Uterus (tissue), 4 donors: ENCODE results near the gene SECTM1. TPM values are rescaled to one million over a fixed set of nuclear protein-coding genes. Genes with fewer than 3 reads are reported as not detected.
"Not testable (repeated sequence)": the region's sequence is repeated elsewhere in the genome, so short reads cannot be mapped to it uniquely, and the experiment has no call there.

Source experiments
- DNase-seq, 2 donors: peaks; one replicate each; pipeline ENCODE4 v3.0.0-alpha.2; 2019 to 2020
- H3K27ac ChIP-seq, 2 donors: fragments of 200-600 bp; sonication (generic); 1 replicate in 1 of 2; 2 replicates in 1 of 2; pipeline ENCODE4 v1.5.1; 2016 to 2018
- H3K27me3 ChIP-seq, 2 donors: fragments of 200-600 bp; sonication (generic); one replicate each; pipeline ENCODE4 v1.5.1; 2018 to 2019; ENCODE audit warnings: control low read depth in 1 of 2
- H3K36me3 ChIP-seq, 2 donors: fragments of 200-600 bp; sonication (generic); one replicate each; pipeline ENCODE4 v1.5.1; 2019; ENCODE audit warnings: control low read depth in 1 of 2
- H3K4me1 ChIP-seq, 2 donors: fragments of 200-600 bp; sonication (generic); one replicate each; pipeline ENCODE4 v1.5.1; 2018 to 2019; ENCODE audit warnings: control low read depth in 1 of 2
- H3K4me3 ChIP-seq, 2 donors: fragments of 200-600 bp; sonication (generic); 1 replicate in 1 of 2; 2 replicates in 1 of 2; pipeline ENCODE4 v1.5.1; 2018 to 2019; ENCODE audit warnings: mild to moderate bottlenecking in 1 of 2
- H3K9me3 ChIP-seq, 2 donors: fragments of 200-600 bp; sonication (generic); one replicate each; pipeline ENCODE4 v1.5.1; 2019; ENCODE audit warnings: control low read depth in 1 of 2
- POLR2A ChIP-seq, 2 donors: fragments of 450-650 bp; IDR thresholded peaks; one replicate each; pipeline ENCODE4 v1.6.1; 2016; ENCODE audit warnings: antibody characterized with exemption in 2 of 2, mild to moderate bottlenecking in 1 of 2, moderate library complexity in 1 of 2
- intact Hi-C: fragments of 100-400 bp; cut with DNase I; formaldehyde crosslinking; loops from one replicate; pipeline ENCODE4 v1.15.1; 2023; ENCODE audit warnings: low total_unique reads
- total RNA-seq, 4 donors: library from RNA; depleted of rRNA in 3 of 4; stranded (reverse); fragments of >200 nt in 3 of 4; gene quantifications; one replicate each; pipeline versions ENCODE4 v1.1.0 to v1.2.4, GENCODE V29; 2014 to 2023
- TF ChIP-seq, protein P1 (sequence below), 4 experiments: fragments of 200-600 bp in 2 of 4; fragments of 450-650 bp in 2 of 4; sonication (generic) in 2 of 4; IDR thresholded peaks; one replicate each; pipeline ENCODE4 v1.5.1; 2016 to 2019; ENCODE audit warnings: antibody characterized with exemption in 4 of 4, mild to moderate bottlenecking in 2 of 4, moderate library complexity in 1 of 4
- donor health status: DM: yes; HTN: yes; CAD: no.

Gene SECTM1
- total RNA-seq, 4 donors from 2014 or later, result 3.5 to 29.4 (median 9.0) TPM

- H3K36me3 ChIP-seq, result no peaks in the 10 kb centered on the region
- no peaks in the 10 kb centered on the region for H3K9me3 ChIP-seq
- no peak overlapping the region for H3K4me3 ChIP-seq
- peaks cover 4 to 15% of the 10 kb centered on the region in 2 donors for H3K27me3 ChIP-seq
- no peak for TF ChIP-seq POLR2A (IDR thresholded peaks at IDR 0.05)
- TF ChIP-seq, protein P1, sequence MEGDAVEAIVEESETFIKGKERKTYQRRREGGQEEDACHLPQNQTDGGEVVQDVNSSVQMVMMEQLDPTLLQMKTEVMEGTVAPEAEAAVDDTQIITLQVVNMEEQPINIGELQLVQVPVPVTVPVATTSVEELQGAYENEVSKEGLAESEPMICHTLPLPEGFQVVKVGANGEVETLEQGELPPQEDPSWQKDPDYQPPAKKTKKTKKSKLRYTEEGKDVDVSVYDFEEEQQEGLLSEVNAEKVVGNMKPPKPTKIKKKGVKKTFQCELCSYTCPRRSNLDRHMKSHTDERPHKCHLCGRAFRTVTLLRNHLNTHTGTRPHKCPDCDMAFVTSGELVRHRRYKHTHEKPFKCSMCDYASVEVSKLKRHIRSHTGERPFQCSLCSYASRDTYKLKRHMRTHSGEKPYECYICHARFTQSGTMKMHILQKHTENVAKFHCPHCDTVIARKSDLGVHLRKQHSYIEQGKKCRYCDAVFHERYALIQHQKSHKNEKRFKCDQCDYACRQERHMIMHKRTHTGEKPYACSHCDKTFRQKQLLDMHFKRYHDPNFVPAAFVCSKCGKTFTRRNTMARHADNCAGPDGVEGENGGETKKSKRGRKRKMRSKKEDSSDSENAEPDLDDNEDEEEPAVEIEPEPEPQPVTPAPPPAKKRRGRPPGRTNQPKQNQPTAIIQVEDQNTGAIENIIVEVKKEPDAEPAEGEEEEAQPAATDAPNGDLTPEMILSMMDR (IDR thresholded peaks at IDR 0.05), result no peak
- no peaks in the 10 kb centered on the region for H3K4me1 ChIP-seq
- intact Hi-C loops, result no loop called here
- H3K27ac ChIP-seq, result no peak overlapping the region
- no peak for DNase-seq
Measured at GRCh38 chr17:82377924-82378740, 44.6 kb upstream of the SECTM1 start.

GRCh38 chr17:82377294-82377693, 43.7 kb upstream of the SECTM1 start:
- H3K4me3 ChIP-seq, H3K9me3 ChIP-seq, intact Hi-C loops, H3K27ac ChIP-seq, DNase-seq, H3K36me3 ChIP-seq, H3K4me1 ChIP-seq: not testable (repeated sequence)
- H3K27me3 ChIP-seq, result peaks cover 4 to 15% of the 10 kb centered on the region in 2 donors

- no peak for DNase-seq
Measured at GRCh38 chr17:82376042-82376730, 42.6 kb upstream of the SECTM1 start.

DNA sequence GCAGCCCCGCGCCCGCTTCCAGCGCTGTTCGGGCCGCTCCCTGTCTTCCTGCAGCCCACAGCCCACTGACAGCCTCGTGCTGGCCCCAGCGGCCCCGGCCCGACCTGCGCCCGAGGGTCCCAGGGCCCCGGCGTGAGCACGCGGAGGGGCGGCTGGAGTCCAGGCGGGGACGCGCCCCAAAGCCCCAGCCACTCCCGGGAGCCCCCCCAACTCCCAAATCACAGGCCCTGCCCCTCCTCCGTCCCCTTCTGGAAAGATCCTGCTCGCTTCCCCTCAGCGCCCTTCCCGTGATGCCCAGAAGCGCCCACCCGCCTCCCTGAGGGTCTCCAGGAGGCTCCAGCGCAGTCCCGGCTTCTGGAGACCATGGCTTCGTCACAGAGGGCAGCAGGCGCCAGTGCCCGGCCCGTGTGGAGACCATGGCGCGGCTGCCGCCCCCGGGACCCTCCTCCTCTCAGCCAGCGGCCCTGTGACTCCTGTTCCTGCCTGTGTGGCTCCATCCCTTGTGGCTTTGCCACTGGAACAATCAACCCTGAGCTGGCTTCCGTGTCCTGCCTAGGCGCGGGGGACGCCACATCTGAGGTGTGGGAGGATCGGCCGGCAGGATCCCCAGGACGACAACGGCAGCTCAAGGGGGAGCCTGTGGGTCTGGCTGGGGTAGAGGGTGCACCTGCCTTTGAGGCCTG, 41.9 kb upstream of the SECTM1 start:
- intact Hi-C loops, result no loop called here
- Histone ChIP-seq H3K27ac (no peak overlapping the region), H3K27me3 (peaks cover 8 to 20% of the 10 kb centered on the region in 2 donors), H3K9me3 (no peaks in the 10 kb centered on the region), H3K4me3 (no peak overlapping the region), H3K36me3 (no peaks in the 10 kb centered on the region), H3K4me1 (peaks cover 0 to 8% of the 10 kb centered on the region in 2 donors)
- TF ChIP-seq POLR2A (IDR thresholded peaks at IDR 0.05), result no peak
- TF ChIP-seq, protein P1 (IDR thresholded peaks at IDR 0.05), result no peak
- DNase-seq, result no peak

More at GRCh38 chr17:82376042-82376730, 42.6 kb upstream of the SECTM1 start:
- TF ChIP-seq, protein P1 (IDR thresholded peaks at IDR 0.05), result no peak
- no peak for TF ChIP-seq POLR2A (IDR thresholded peaks at IDR 0.05)
- Histone ChIP-seq H3K4me1 (peaks cover 0 to 7% of the 10 kb centered on the region in 2 donors), H3K27me3 (peaks cover 4 to 20% of the 10 kb centered on the region in 2 donors), H3K36me3 (no peaks in the 10 kb centered on the region), H3K9me3 (no peaks in the 10 kb centered on the region), H3K27ac (no peak overlapping the region), H3K4me3 (no peak overlapping the region)
- intact Hi-C loops, result no loop called here

DNA sequence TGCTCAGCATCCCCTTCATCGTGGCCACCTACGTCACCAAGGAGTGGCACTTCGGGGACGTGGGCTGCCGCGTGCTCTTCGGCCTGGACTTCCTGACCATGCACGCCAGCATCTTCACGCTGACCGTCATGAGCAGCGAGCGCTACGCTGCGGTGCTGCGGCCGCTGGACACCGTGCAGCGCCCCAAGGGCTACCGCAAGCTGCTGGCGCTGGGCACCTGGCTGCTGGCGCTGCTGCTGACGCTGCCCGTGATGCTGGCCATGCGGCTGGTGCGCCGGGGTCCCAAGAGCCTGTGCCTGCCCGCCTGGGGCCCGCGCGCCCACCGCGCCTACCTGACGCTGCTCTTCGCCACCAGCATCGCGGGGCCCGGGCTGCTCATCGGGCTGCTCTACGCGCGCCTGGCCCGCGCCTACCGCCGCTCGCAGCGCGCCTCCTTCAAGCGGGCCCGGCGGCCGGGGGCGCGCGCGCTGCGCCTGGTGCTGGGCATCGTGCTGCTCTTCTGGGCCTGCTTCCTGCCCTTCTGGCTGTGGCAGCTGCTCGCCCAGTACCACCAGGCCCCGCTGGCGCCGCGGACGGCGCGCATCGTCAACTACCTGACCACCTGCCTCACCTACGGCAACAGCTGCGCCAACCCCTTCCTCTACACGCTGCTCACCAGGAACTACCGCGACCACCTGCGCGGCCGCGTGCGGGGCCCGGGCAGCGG, 41.2 kb upstream of the SECTM1 start:
- no peak for DNase-seq
- H3K36me3 ChIP-seq, result no peaks in the 10 kb centered on the region
- no peak for TF ChIP-seq POLR2A (IDR thresholded peaks at IDR 0.05)
- TF ChIP-seq, protein P1 (IDR thresholded peaks at IDR 0.05), result no peak
- H3K4me1 ChIP-seq, result peaks cover 0 to 8% of the 10 kb centered on the region in 2 donors
- H3K9me3 ChIP-seq, result no peaks in the 10 kb centered on the region
- H3K27me3 ChIP-seq, result peaks cover 12 to 20% of the 10 kb centered on the region in 2 donors
- H3K4me3 ChIP-seq, result no peak overlapping the region
- H3K27ac ChIP-seq, result no peak overlapping the region
- intact Hi-C loops, result no loop called here
